ENCODE data around the gene TMPRSS2.
A peak's percentile ranks its signal among the peaks of the same experiment; 100 is the strongest.

DNA sequence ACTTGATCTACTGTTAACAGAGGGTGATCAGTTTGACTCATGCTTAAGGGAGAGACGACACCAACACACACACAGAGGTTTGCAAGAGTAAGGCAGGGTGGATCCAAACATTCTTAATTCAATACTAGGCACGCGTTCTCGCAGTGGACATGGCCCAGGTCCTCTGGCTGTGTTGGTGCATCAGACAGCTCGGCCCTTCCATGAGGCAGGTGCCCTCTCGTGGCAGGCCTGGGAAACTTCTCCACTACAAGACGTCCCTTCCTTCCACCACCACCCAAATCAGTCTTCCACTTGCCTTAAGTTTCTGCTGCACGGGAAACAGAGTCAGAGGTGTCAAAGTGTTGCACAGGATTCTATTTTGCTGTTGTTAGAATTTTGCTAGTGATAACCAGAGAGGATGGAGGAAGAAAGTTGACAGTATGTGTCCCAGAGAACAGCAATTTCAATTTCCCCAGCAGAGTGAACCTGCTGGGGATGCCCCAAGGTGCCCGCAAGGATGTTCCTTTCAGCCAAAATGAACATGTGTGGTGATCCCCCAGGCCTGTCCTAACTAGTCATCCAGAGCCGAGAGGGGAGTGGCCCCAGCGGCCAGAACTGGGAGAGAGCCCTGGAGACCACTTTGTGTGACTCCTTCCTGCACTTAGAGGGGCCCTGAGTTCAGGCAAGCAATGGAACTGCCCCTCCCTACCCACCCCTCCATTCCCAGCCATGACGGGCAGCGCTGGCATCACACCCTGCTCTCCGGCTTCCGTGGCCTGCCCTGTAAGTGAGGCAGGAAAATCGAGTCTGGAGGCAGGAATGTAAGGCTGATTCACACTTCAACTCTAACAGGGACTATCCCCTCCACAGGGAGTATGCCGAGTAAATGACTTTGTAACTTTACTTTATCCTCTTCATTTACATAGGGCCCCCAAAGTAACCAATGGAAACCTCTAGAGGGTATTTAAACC is 47.1 kb downstream of the TMPRSS2 start:
- TF ChIP-seq POLR2A (IDR thresholded peaks at IDR 0.05), result no peak
- TF ChIP-seq CTCF (IDR thresholded peaks at IDR 0.05), result peak in 1 of 3 donors; percentile 83

Data from lower leg skin (tissue), 3 donors.